Natural killer cell (primary cell): ENCODE results near the gene FCRLA. TPM values are rescaled to one million over a fixed set of nuclear protein-coding genes. Genes with fewer than 3 reads are reported as not detected.

Experiments used
- ATAC-seq, 3 donors: fragments of 150-1000 bp in 2 of 3; fragments of 200-7000 bp in 1 of 3; cut with Tn5 transposase; 1 replicate in 1 of 3; 2 replicates in 2 of 3; pipeline ENCODE4 v1.10.0; 2021; ENCODE audit warnings: mild to moderate bottlenecking in 2 of 3, moderate library complexity in 2 of 3
- DNase-seq, 2 donors: peaks; one replicate each; pipeline versions ENCODE4 v3.0.0 to v3.0.0-alpha.2; 2013 to 2021; ENCODE audit warnings: mixed read lengths in 1 of 2
- H3K27ac ChIP-seq: one replicate; pipeline ENCODE4 v1.5.1; 2013; ENCODE audit warnings: mild to moderate bottlenecking, low read length
- H3K27me3 ChIP-seq: one replicate; pipeline ENCODE4 v1.6.1; 2013; ENCODE audit warnings: low read length; ENCODE audit not compliant: control insufficient read depth, insufficient read depth
- H3K36me3 ChIP-seq: one replicate; pipeline ENCODE4 v1.6.1; 2013; ENCODE audit warnings: low read length; ENCODE audit not compliant: control insufficient read depth, insufficient read depth
- H3K4me1 ChIP-seq: one replicate; pipeline ENCODE4 v1.6.1; 2013; ENCODE audit warnings: low read length; ENCODE audit not compliant: control insufficient read depth, insufficient read depth
- H3K4me3 ChIP-seq: one replicate; pipeline ENCODE4 v1.5.1; 2013; ENCODE audit warnings: low read length
- H3K9me3 ChIP-seq: one replicate; pipeline ENCODE4 v1.6.1; 2013; ENCODE audit warnings: low read length; ENCODE audit not compliant: control insufficient read depth, insufficient read depth
- H3K27ac Mint-ChIP-seq, 2 donors: one replicate each; pipeline ENCODE4 v1.8.0; 2022; ENCODE audit warnings: mild to moderate bottlenecking in 2 of 2, mixed read lengths in 2 of 2, moderate library complexity in 1 of 2
- H3K27me3 Mint-ChIP-seq, 2 donors: one replicate each; pipeline ENCODE4 v1.8.0; 2022; ENCODE audit warnings: low read depth in 2 of 2, mixed read lengths in 2 of 2
- H3K36me3 Mint-ChIP-seq: one replicate; pipeline ENCODE4 v1.8.0; 2022; ENCODE audit warnings: mixed read lengths
- H3K4me1 Mint-ChIP-seq, 2 donors: one replicate each; pipeline ENCODE4 v1.8.0; 2022; ENCODE audit warnings: mixed read lengths in 2 of 2
- H3K4me3 Mint-ChIP-seq: one replicate; pipeline ENCODE4 v1.8.0; 2022; ENCODE audit warnings: mild to moderate bottlenecking, moderate library complexity, mixed read lengths
- H3K9me3 Mint-ChIP-seq, 2 donors: one replicate each; pipeline ENCODE4 v1.8.0; 2022; ENCODE audit warnings: mixed read lengths in 2 of 2
- WGBS: methylation state at CpG from one replicate; pipeline ENCODE4 v1.1.7; 2013; ENCODE audit warnings: missing lambda C conversion rate; ENCODE audit not compliant: insufficient coverage; 5-methylcytosine and 5-hydroxymethylcytosine counted together
- intact Hi-C: fragments of 100-400 bp; cut with micrococcal nuclease; formaldehyde crosslinking; loops from one replicate; pipeline ENCODE4 v1.14.2; 2022
- total RNA-seq, 4 donors: library from RNA; stranded (reverse); fragments of 120-200 nt in 1 of 4; gene quantifications; one replicate each; pipeline versions ENCODE4 v1.2.3 to v1.2.4, GENCODE V29; 2013 to 2022
- TF ChIP-seq, protein P1 (sequence below): fragments of 200-600 bp; IDR thresholded peaks from one replicate; pipeline ENCODE4 v1.8.0; 2022; ENCODE audit warnings: antibody characterized with exemption

The FCRLA gene
- total RNA-seq, 3 donors from 2014 or later (not counting 1 experiment from before 2014, with no cell fraction given), result 0.41 to 0.90 (median 0.80) TPM

- ATAC-seq, result peak; percentile 94 to 98 (median 97)
- H3K4me1 Mint-ChIP-seq, result peaks cover 30 to 32% of the 10 kb centered on the region in 2 donors
- H3K9me3 Mint-ChIP-seq, result no peaks in the 10 kb centered on the region
These were observed 42.7 kb downstream of the FCRLA start, which contains the start of gene DUSP12 for GRCh38 chr1:161749509-161750407. TSS of gene DUSP12 (plus strand) at chr1:161749786. CDS start at chr1:161749802, 16 bp downstream.

GRCh38 chr1:161763522-161764098, 56.6 kb downstream of the FCRLA start:
- H3K27ac Mint-ChIP-seq, result peak overlapping the region; percentile 30 to 53
- DNase-seq, result peak in 1 of 2 donors; percentile 76
- intact Hi-C loops, result no loop called here
- 71% methylated on average over 6 of the region's 7 CpGs for WGBS
- no peaks in the 10 kb centered on the region for H3K9me3 Mint-ChIP-seq
- peaks cover 21% of the 10 kb centered on the region for H3K4me1 ChIP-seq
- no peaks in the 10 kb centered on the region for H3K27me3 Mint-ChIP-seq
- no peak overlapping the region for H3K4me3 ChIP-seq
- no peaks in the 10 kb centered on the region for H3K36me3 Mint-ChIP-seq
- H3K4me1 Mint-ChIP-seq, result peaks cover 28 to 30% of the 10 kb centered on the region in 2 donors
- H3K4me3 Mint-ChIP-seq, result peak overlapping the region; percentile 82
- H3K36me3 ChIP-seq, result peaks cover 4% of the 10 kb centered on the region
- no peaks in the 10 kb centered on the region for H3K27me3 ChIP-seq
- ATAC-seq, result no peak
- no peaks in the 10 kb centered on the region for H3K9me3 ChIP-seq
- no peak overlapping the region for H3K27ac ChIP-seq
- TF ChIP-seq, protein P1, sequence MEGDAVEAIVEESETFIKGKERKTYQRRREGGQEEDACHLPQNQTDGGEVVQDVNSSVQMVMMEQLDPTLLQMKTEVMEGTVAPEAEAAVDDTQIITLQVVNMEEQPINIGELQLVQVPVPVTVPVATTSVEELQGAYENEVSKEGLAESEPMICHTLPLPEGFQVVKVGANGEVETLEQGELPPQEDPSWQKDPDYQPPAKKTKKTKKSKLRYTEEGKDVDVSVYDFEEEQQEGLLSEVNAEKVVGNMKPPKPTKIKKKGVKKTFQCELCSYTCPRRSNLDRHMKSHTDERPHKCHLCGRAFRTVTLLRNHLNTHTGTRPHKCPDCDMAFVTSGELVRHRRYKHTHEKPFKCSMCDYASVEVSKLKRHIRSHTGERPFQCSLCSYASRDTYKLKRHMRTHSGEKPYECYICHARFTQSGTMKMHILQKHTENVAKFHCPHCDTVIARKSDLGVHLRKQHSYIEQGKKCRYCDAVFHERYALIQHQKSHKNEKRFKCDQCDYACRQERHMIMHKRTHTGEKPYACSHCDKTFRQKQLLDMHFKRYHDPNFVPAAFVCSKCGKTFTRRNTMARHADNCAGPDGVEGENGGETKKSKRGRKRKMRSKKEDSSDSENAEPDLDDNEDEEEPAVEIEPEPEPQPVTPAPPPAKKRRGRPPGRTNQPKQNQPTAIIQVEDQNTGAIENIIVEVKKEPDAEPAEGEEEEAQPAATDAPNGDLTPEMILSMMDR, result peak; percentile 66

More at GRCh38 chr1:161749509-161750407, 42.7 kb downstream of the FCRLA start, which contains the start of gene DUSP12:
- peak; percentile 72 to 91 for DNase-seq
- intact Hi-C loops, result no loop called here
- under 1% methylated on average over 63 of the region's 65 CpGs for WGBS
- H3K27me3 Mint-ChIP-seq, result peaks cover 0 to 7% of the 10 kb centered on the region in 2 donors
- Histone ChIP-seq H3K4me3 (peak within 1 kb of the TSS; percentile 96), H3K4me1 (peaks cover 17% of the 10 kb centered on the region), H3K9me3 (no peaks in the 10 kb centered on the region), H3K27me3 (no peaks in the 10 kb centered on the region), H3K36me3 (peaks cover 31% of the 10 kb centered on the region), H3K27ac (peak within 1 kb of the TSS; percentile 63)
- TF ChIP-seq, protein P1, result no peak
- peaks cover 13% of the 10 kb centered on the region for H3K36me3 Mint-ChIP-seq
- H3K4me3 Mint-ChIP-seq, result peak within 1 kb of the TSS; percentile 99
- peak within 1 kb of the TSS; percentile 89 to 93 for H3K27ac Mint-ChIP-seq

Other genes with a start within 250 kb of the FCRLA start
- gene FCGR2A, start 201.8 kb upstream of the FCRLA start, total RNA-seq, result 10 to 100 TPM in 2 of 3 donors, 1 to 10 TPM in 1; 7.5 to 34.6 (median 13.9) TPM
- gene HSPA6, start 182.7 kb upstream of the FCRLA start, total RNA-seq, result 1 to 10 TPM; 5.8 to 6.5 (median 6.0) TPM
- 100 to 1,000 TPM; 557 to 892 (median 848) TPM for gene FCGR3A, start 157.4 kb upstream of the FCRLA start, total RNA-seq
- 10 to 100 TPM; 12.8 to 29.6 (median 18.2) TPM for gene FCGR3B, start 76.1 kb upstream of the FCRLA start, total RNA-seq
- gene FCGR2B, start 44.1 kb upstream of the FCRLA start, total RNA-seq, result 10 to 100 TPM; 12.6 to 76.9 (median 17.0) TPM
- gene FCRLB, start 14.3 kb downstream of the FCRLA start, total RNA-seq, result 1 to 10 TPM; 3.6 to 6.2 (median 5.2) TPM
- 10 to 100 TPM; 26.9 to 31.7 (median 28.5) TPM for gene DUSP12, start 42.6 kb downstream of the FCRLA start, total RNA-seq
- 10 to 100 TPM; 16.8 to 25.0 (median 21.8) TPM for gene ATF6, start 59.1 kb downstream of the FCRLA start, total RNA-seq